Mammary epithelial cell (primary cell): ENCODE data around the gene ENTHD1.

Experiments used
- EZH2 ChIP-seq: IDR thresholded peaks from 2 replicates; pipeline ENCODE4 v1.6.1; 2012; ENCODE audit warnings: low read length, inconsistent platforms, borderline replicate concordance
- TF ChIP-seq, protein P1 (sequence below), 2 donors: IDR thresholded peaks in 1 of 2; conservative IDR thresholded peaks in 1 of 2; 2 replicates each; pipeline ENCODE4 v1.5.1; 2011 to 2012; ENCODE audit warnings: inconsistent platforms in 2 of 2, low read length in 2 of 2, mild to moderate bottlenecking in 2 of 2, control low read depth in 1 of 2, low read depth in 1 of 2; ENCODE audit not compliant: insufficient read depth in 1 of 2; ENCODE audit errors: extremely low read depth in 1 of 2

DNA sequence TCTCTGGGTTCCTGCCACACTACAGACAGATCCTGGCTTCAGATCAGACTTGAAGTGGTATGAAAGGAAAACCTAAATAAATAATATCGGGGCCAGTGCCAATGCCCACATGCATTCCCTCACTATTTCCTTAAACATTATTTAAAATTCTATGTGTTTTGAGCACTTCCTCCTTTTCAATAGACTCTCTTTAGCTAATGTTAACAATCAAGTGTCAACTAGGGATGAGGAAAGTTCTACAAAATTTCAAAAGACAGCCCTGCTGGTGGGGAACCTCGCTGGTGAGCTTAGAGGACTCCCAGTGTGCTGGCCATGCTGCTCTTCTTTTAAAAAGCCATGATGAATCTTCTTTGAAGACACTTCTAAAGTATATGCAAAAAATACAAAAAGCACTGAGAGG is 87.5 kb downstream of the ENTHD1 start:
- TF ChIP-seq, protein P1, sequence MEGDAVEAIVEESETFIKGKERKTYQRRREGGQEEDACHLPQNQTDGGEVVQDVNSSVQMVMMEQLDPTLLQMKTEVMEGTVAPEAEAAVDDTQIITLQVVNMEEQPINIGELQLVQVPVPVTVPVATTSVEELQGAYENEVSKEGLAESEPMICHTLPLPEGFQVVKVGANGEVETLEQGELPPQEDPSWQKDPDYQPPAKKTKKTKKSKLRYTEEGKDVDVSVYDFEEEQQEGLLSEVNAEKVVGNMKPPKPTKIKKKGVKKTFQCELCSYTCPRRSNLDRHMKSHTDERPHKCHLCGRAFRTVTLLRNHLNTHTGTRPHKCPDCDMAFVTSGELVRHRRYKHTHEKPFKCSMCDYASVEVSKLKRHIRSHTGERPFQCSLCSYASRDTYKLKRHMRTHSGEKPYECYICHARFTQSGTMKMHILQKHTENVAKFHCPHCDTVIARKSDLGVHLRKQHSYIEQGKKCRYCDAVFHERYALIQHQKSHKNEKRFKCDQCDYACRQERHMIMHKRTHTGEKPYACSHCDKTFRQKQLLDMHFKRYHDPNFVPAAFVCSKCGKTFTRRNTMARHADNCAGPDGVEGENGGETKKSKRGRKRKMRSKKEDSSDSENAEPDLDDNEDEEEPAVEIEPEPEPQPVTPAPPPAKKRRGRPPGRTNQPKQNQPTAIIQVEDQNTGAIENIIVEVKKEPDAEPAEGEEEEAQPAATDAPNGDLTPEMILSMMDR (conservative IDR thresholded peaks at IDR 0.05 in 1 of 2, IDR thresholded peaks at IDR 0.05 in 1 of 2; ENCODE audit: extremely low read depth in 1 of 2, insufficient read depth in 1 of 2, low read depth in 1 of 2, low read length in 2 of 2) = no peak
- no peak for TF ChIP-seq EZH2
